ENCODE results near the gene CHST8. TPM values are rescaled to one million over a fixed set of nuclear protein-coding genes. Genes with fewer than 3 reads are reported as not detected.

CHST8 gene
- total RNA-seq, 1 experiment from 2014 or later: 2.3 TPM

DNA sequence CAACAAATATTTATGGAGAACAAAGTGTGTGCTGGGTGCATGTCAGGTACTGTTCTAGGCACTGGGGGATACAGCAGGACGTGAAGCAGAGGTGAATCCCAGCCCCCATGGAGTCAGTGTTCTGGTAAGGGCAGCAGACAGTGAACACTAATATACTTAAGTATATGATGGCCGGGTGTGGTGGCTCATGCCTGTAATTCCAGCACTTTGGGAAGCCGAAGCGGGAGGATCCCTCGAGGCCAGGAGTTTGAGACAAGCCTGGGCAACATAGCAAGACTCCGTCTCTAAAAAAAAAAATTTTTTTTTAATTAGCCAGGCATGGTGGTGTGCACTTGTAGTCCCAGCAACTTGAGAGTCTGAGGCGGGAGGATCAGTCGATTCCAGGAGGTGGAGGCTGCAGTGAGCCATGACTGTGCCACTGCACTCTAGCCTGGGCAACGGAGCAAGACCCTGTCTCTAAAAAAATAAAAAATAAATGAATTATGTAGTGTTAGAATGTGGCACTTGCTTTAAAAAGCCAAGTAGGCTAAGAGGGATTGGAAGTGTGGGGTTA lies 22.6 kb downstream of the CHST8 start:
- no peaks in the 10 kb centered on the region for H3K9me3 ChIP-seq (ENCODE audit: low read depth, low read length, poor library complexity, severe bottlenecking)
- CTCF ChIA-PET: no interaction called here
- H3K4me3 ChIP-seq (ENCODE audit: low read depth, low read length, poor library complexity, severe bottlenecking): no peak overlapping the region
- intact Hi-C loops (cut with micrococcal nuclease; ENCODE audit: unreplicated experiment): no loop called here
- peaks cover 9% of the 10 kb centered on the region for H3K27me3 ChIP-seq (replicated peaks; ENCODE audit: insufficient read depth, low read depth, low read length, poor library complexity)
- H3K27ac ChIP-seq (ENCODE audit: low read depth, low read length, poor library complexity, severe bottlenecking): no peak overlapping the region
- BruUV-seq (replicated peaks): no TSS peak
- H3K4me1 ChIP-seq (ENCODE audit: insufficient read depth, low read length, poor library complexity, severe bottlenecking): no peaks in the 10 kb centered on the region
- POLR2A ChIA-PET (ENCODE audit: low non-redundant PET): no interaction called here
- DNase-seq (ENCODE audit: low spot score): no peak
- H3K36me3 ChIP-seq (ENCODE audit: insufficient read depth, low read length, poor library complexity, severe bottlenecking): no peaks in the 10 kb centered on the region
- TF ChIP-seq EZH2 (IDR thresholded peaks at IDR 0.05; ENCODE audit: borderline replicate concordance, low read depth, low read length, poor library complexity, severe bottlenecking): no peak
- TF ChIP-seq, protein P1, sequence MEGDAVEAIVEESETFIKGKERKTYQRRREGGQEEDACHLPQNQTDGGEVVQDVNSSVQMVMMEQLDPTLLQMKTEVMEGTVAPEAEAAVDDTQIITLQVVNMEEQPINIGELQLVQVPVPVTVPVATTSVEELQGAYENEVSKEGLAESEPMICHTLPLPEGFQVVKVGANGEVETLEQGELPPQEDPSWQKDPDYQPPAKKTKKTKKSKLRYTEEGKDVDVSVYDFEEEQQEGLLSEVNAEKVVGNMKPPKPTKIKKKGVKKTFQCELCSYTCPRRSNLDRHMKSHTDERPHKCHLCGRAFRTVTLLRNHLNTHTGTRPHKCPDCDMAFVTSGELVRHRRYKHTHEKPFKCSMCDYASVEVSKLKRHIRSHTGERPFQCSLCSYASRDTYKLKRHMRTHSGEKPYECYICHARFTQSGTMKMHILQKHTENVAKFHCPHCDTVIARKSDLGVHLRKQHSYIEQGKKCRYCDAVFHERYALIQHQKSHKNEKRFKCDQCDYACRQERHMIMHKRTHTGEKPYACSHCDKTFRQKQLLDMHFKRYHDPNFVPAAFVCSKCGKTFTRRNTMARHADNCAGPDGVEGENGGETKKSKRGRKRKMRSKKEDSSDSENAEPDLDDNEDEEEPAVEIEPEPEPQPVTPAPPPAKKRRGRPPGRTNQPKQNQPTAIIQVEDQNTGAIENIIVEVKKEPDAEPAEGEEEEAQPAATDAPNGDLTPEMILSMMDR (conservative IDR thresholded peaks at IDR 0.05; ENCODE audit: low read depth, low read length): no peak

DNA sequence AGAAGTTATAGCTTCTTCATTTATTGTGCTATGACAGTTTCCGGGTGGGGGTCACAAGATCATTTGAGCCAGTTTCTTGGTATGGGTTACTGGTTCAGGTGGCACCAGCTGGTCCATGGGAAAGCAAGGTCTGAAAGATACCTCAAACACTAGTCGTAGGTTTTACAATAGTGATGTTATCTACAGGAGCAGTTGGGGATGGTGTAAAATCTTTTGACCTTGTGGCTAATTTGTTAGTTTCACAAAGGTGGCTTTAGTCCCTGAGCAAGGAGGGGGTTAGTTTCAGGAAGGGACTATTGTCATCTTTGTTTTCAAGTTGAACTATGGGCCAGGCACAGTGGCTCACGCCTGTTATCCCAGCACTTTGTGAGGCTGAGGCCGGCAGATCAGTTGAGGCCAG lies 24.6 kb downstream of the CHST8 start:
- TF ChIP-seq, protein P1 (conservative IDR thresholded peaks at IDR 0.05; ENCODE audit: low read depth, low read length): no peak
- no peak for TF ChIP-seq EZH2 (IDR thresholded peaks at IDR 0.05; ENCODE audit: borderline replicate concordance, low read depth, low read length, poor library complexity, severe bottlenecking)
- H3K4me1 ChIP-seq (ENCODE audit: insufficient read depth, low read length, poor library complexity, severe bottlenecking): no peaks in the 10 kb centered on the region
- no TSS peak for BruUV-seq (replicated peaks)
- no peak overlapping the region for H3K4me3 ChIP-seq (ENCODE audit: low read depth, low read length, poor library complexity, severe bottlenecking)
- no peak overlapping the region for H3K27ac ChIP-seq (ENCODE audit: low read depth, low read length, poor library complexity, severe bottlenecking)
- no peak for DNase-seq (ENCODE audit: low spot score)
- no peaks in the 10 kb centered on the region for H3K9me3 ChIP-seq (ENCODE audit: low read depth, low read length, poor library complexity, severe bottlenecking)
- POLR2A ChIA-PET (ENCODE audit: low non-redundant PET): no interaction called here
- CTCF ChIA-PET: no interaction called here
- no peaks in the 10 kb centered on the region for H3K36me3 ChIP-seq (ENCODE audit: insufficient read depth, low read length, poor library complexity, severe bottlenecking)
- no peaks in the 10 kb centered on the region for H3K27me3 ChIP-seq (replicated peaks; ENCODE audit: insufficient read depth, low read depth, low read length, poor library complexity)
- intact Hi-C loops (cut with micrococcal nuclease; ENCODE audit: unreplicated experiment): no loop called here

DNA sequence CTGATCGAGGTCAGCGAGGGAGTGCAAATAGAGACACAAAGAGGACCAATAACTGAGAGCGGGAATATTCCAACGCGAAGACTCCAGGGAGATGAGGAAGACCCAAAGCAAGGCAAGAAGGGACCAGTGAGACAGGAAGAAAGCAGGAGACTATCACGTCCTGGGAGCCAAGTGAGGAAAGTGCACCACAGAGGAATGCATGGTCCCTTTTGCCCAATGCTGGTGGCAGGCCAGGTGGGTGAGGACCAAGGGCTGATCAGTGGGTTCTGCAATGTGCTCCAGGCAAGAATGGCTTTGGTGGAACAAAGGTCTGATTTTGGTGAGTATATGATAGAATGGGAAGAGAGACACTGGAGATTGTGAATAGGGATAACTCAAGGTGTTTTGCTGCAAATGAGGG lies 25.4 kb downstream of the CHST8 start:
- no peak overlapping the region for H3K4me3 ChIP-seq (ENCODE audit: low read depth, low read length, poor library complexity, severe bottlenecking)
- no TSS peak for BruUV-seq (replicated peaks)
- TF ChIP-seq, protein P1 (conservative IDR thresholded peaks at IDR 0.05; ENCODE audit: low read depth, low read length): no peak
- no peak for TF ChIP-seq EZH2 (IDR thresholded peaks at IDR 0.05; ENCODE audit: borderline replicate concordance, low read depth, low read length, poor library complexity, severe bottlenecking)
- H3K27ac ChIP-seq (ENCODE audit: low read depth, low read length, poor library complexity, severe bottlenecking): no peak overlapping the region
- H3K36me3 ChIP-seq (ENCODE audit: insufficient read depth, low read length, poor library complexity, severe bottlenecking): no peaks in the 10 kb centered on the region
- CTCF ChIA-PET: no interaction called here
- no peaks in the 10 kb centered on the region for H3K9me3 ChIP-seq (ENCODE audit: low read depth, low read length, poor library complexity, severe bottlenecking)
- intact Hi-C loops (cut with micrococcal nuclease; ENCODE audit: unreplicated experiment): no loop called here
- no peak for DNase-seq (ENCODE audit: low spot score)
- H3K27me3 ChIP-seq (replicated peaks; ENCODE audit: insufficient read depth, low read depth, low read length, poor library complexity): no peaks in the 10 kb centered on the region
- no peaks in the 10 kb centered on the region for H3K4me1 ChIP-seq (ENCODE audit: insufficient read depth, low read length, poor library complexity, severe bottlenecking)
- POLR2A ChIA-PET (ENCODE audit: low non-redundant PET): no interaction called here

Data from A673 (cell line).